Fibroblast of villous mesenchyme (primary cell): ENCODE measurements around the gene LONP1. TPM values are rescaled to one million over a fixed set of nuclear protein-coding genes. Genes with fewer than 3 reads are reported as not detected.

Source experiments
- DNase-seq: peaks from one replicate; pipeline ENCODE4 v3.0.0-alpha.2; 2010; ENCODE audit warnings: low read depth
- H3K4me3 ChIP-seq: 2 replicates; pipeline ENCODE4 v1.5.1; 2011; ENCODE audit warnings: low read depth, mild to moderate bottlenecking, low read length
- CTCF ChIP-seq: IDR thresholded peaks from 2 replicates; pipeline ENCODE4 v1.5.1; 2012; ENCODE audit warnings: low read depth, mild to moderate bottlenecking, low read length; ENCODE audit not compliant: insufficient read depth
- total RNA-seq: library from RNA; depleted of rRNA; stranded (reverse); fragments of >200 nt; gene quantifications from 2 replicates; pipeline ENCODE4 v1.2.3, GENCODE V29; 2012

Gene LONP1
- 65.2 and 116 TPM in 2 replicates for total RNA-seq

GRCh38 chr19:5719961-5720790 lies at the start of gene LONP1, which contains the start of gene CATSPERD:
Gene LONP1, minus strand, starts transcription at chr19:5720146. Its CDS starts 14 bp downstream, at chr19:5720132.
Gene CATSPERD, plus strand, starts transcription at chr19:5720637. Its CDS starts 101 bp downstream, at chr19:5720738.
- peak; percentile 94 for TF ChIP-seq CTCF
- peak; percentile 99 for DNase-seq
- peak within 1 kb of the TSS; percentile 88 for H3K4me3 ChIP-seq

GRCh38 chr19:5767949-5768348 lies 48.0 kb upstream of the LONP1 start:
- no peak overlapping the region for H3K4me3 ChIP-seq
- no peak for DNase-seq
- no peak for TF ChIP-seq CTCF

- TF ChIP-seq CTCF: no peak
- DNase-seq: no peak
- H3K4me3 ChIP-seq: no peak overlapping the region
These were observed 45.3 kb upstream of the LONP1 start for GRCh38 chr19:5765220-5765619.

GRCh38 chr19:5762608-5763217 lies 42.8 kb upstream of the LONP1 start:
- no peak for DNase-seq
- TF ChIP-seq CTCF: no peak
- H3K4me3 ChIP-seq: no peak overlapping the region

- DNase-seq: no peak
These were observed 33.8 kb upstream of the LONP1 start for GRCh38 chr19:5753743-5754142.

GRCh38 chr19:5751709-5752108 lies 31.8 kb upstream of the LONP1 start:
- H3K4me3 ChIP-seq: no peak overlapping the region
- no peak for TF ChIP-seq CTCF
- no peak for DNase-seq

More at GRCh38 chr19:5753743-5754142, 33.8 kb upstream of the LONP1 start:
- no peak for TF ChIP-seq CTCF
- no peak overlapping the region for H3K4me3 ChIP-seq
